Measurements from ENCODE around the gene MPRIP. TPM values are rescaled to one million over a fixed set of nuclear protein-coding genes. Genes with fewer than 3 reads are reported as not detected.

The MPRIP gene
- total and polyA plus RNA-seq, 2 experiments from 2014 or later: 91.7 to 202 TPM

DNA sequence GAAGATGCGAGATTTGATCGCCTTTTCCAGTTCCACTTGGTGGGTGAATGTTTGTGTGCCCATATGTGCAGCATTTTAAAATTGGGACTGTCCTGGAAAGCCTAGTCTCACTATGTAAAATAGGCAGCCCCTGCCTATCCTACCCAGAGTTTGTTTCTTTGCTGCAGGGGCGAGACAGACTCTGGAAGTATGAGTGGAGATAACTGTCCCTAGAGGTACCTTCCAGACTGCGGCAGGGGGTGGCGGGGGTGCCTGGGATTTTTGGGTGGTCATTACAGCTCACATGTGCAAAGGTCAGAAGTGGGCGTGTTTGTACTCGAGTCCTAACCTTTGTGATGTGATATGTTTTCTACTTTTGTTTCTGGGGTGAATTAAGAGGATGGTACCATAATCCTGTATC lies 36.6 kb downstream of the MPRIP start:
- Histone ChIP-seq H2AFZ (no peak overlapping the region), H3K27ac (peak overlapping the region; percentile 87), H3K79me2 (peaks cover 88% of the 10 kb centered on the region), H3K4me1 (ENCODE audit: insufficient read depth) (peaks cover 41% of the 10 kb centered on the region), H3K4me3 (no peak overlapping the region), H4K20me1 (ENCODE audit: insufficient read depth, poor library complexity, severe bottlenecking) (peaks cover 66% of the 10 kb centered on the region), H3K36me3 (replicated peaks; ENCODE audit: insufficient read depth, low read depth) (no peaks in the 10 kb centered on the region), H3K9me2 (replicated peaks; ENCODE audit: insufficient read depth) (no peaks in the 10 kb centered on the region), H3K27me3 (no peaks in the 10 kb centered on the region), H3K9me3 (ENCODE audit: low read depth) (no peaks in the 10 kb centered on the region), H3K4me2 (peak overlapping the region; percentile 21)
- no peak for DNase-seq (ENCODE audit: low spot score)
- 69% methylated on average over 7 of the region's 7 CpGs for WGBS (ENCODE audit: low lambda C conversion rate, missing lambda C conversion rate)
- TF ChIP-seq EZH2phosphoT487 (IDR thresholded peaks at IDR 0.05; ENCODE audit: low read depth, severe bottlenecking, unreplicated experiment) (no peak), EZH2 (IDR thresholded peaks at IDR 0.05; ENCODE audit: borderline replicate concordance) (no peak)
- TF ChIP-seq, protein P1, sequence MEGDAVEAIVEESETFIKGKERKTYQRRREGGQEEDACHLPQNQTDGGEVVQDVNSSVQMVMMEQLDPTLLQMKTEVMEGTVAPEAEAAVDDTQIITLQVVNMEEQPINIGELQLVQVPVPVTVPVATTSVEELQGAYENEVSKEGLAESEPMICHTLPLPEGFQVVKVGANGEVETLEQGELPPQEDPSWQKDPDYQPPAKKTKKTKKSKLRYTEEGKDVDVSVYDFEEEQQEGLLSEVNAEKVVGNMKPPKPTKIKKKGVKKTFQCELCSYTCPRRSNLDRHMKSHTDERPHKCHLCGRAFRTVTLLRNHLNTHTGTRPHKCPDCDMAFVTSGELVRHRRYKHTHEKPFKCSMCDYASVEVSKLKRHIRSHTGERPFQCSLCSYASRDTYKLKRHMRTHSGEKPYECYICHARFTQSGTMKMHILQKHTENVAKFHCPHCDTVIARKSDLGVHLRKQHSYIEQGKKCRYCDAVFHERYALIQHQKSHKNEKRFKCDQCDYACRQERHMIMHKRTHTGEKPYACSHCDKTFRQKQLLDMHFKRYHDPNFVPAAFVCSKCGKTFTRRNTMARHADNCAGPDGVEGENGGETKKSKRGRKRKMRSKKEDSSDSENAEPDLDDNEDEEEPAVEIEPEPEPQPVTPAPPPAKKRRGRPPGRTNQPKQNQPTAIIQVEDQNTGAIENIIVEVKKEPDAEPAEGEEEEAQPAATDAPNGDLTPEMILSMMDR (IDR thresholded peaks at IDR 0.05; ENCODE audit: poor library complexity): no peak

DNA sequence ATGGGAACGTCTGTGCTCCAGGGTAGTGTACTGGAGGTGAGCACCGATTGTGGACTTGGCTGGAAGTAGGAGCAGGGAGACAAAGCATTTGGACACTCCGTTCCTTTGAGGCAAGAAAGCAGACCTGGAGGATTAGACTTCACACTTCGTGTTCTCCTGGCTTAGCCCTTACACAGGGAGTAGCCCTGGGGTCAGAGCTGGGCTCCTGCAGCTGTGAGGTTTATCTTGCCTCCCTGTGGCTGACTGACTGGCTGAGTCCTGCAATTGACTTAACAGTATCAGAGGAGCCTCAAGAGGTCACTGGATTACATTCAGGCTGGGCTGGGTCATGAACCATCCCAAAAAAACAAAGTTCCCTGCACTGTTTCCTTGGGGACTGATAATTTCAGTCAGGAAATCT lies 37.1 kb downstream of the MPRIP start:
- Histone ChIP-seq H3K4me2 (peak overlapping the region; percentile 21), H3K4me3 (no peak overlapping the region), H3K9me3 (ENCODE audit: low read depth) (no peaks in the 10 kb centered on the region), H4K20me1 (ENCODE audit: insufficient read depth, poor library complexity, severe bottlenecking) (peaks cover 61% of the 10 kb centered on the region), H3K4me1 (ENCODE audit: insufficient read depth) (peaks cover 36% of the 10 kb centered on the region), H3K79me2 (peaks cover 88% of the 10 kb centered on the region), H2AFZ (no peak overlapping the region), H3K27me3 (no peaks in the 10 kb centered on the region), H3K36me3 (replicated peaks; ENCODE audit: insufficient read depth, low read depth) (no peaks in the 10 kb centered on the region), H3K9me2 (replicated peaks; ENCODE audit: insufficient read depth) (no peaks in the 10 kb centered on the region), H3K27ac (peak overlapping the region; percentile 87)
- TF ChIP-seq EZH2 (IDR thresholded peaks at IDR 0.05; ENCODE audit: borderline replicate concordance): no peak
- TF ChIP-seq, protein P1 (IDR thresholded peaks at IDR 0.05; ENCODE audit: poor library complexity): no peak
- no peak for TF ChIP-seq EZH2phosphoT487 (IDR thresholded peaks at IDR 0.05; ENCODE audit: low read depth, severe bottlenecking, unreplicated experiment)
- 34% methylated on average over 4 of the region's 4 CpGs for WGBS (ENCODE audit: low lambda C conversion rate, missing lambda C conversion rate)
- no peak for DNase-seq (ENCODE audit: low spot score)

DNA sequence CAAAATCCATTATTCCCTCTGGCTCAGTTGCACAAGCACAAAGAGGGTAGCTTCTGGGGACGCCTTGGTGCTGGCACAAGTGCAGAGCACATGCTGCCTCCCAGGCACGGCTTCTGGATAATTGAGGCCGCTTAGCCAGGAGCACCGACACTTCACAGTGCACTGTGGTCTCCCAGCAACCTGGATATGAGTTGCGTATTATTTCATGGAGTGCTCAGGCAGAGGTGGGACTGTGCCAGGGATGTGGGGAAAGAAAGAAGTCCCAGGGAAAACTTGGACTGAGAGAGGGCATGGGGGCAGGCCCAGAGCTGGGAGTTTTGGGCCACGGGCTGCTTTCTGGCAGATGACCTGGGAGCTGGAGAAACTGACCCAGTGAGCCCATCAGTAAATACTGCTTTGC lies 37.5 kb downstream of the MPRIP start:
- TF ChIP-seq EZH2phosphoT487 (IDR thresholded peaks at IDR 0.05; ENCODE audit: low read depth, severe bottlenecking, unreplicated experiment): no peak
- no peak for TF ChIP-seq EZH2 (IDR thresholded peaks at IDR 0.05; ENCODE audit: borderline replicate concordance)
- TF ChIP-seq, protein P1 (IDR thresholded peaks at IDR 0.05; ENCODE audit: poor library complexity): no peak
- H3K9me2 ChIP-seq (replicated peaks; ENCODE audit: insufficient read depth): no peaks in the 10 kb centered on the region
- peak overlapping the region; percentile 21 for H3K4me2 ChIP-seq
- 88% methylated on average over 6 of the region's 6 CpGs for WGBS (ENCODE audit: low lambda C conversion rate, missing lambda C conversion rate)
- peaks cover 61% of the 10 kb centered on the region for H4K20me1 ChIP-seq (ENCODE audit: insufficient read depth, poor library complexity, severe bottlenecking)
- H3K36me3 ChIP-seq (replicated peaks; ENCODE audit: insufficient read depth, low read depth): no peaks in the 10 kb centered on the region
- peak overlapping the region; percentile 87 for H3K27ac ChIP-seq
- H3K79me2 ChIP-seq: peaks cover 88% of the 10 kb centered on the region
- H3K4me1 ChIP-seq (ENCODE audit: insufficient read depth): peaks cover 33% of the 10 kb centered on the region
- H2AFZ ChIP-seq: no peak overlapping the region
- H3K4me3 ChIP-seq: no peak overlapping the region
- no peak for DNase-seq (ENCODE audit: low spot score)
- no peaks in the 10 kb centered on the region for H3K9me3 ChIP-seq (ENCODE audit: low read depth)
- no peaks in the 10 kb centered on the region for H3K27me3 ChIP-seq
